PC-3 (cell line): Measurements from ENCODE around the gene ANTXR2. TPM values are rescaled to one million over a fixed set of nuclear protein-coding genes. Genes with fewer than 3 reads are reported as not detected.

Source experiments
- ATAC-seq: fragments of 200-7000 bp; cut with Tn5 transposase; 2 replicates; pipeline ENCODE4 v1.9.1; 2020; ENCODE audit warnings: mild to moderate bottlenecking, moderate library complexity
- BruUV-seq: library from RNA; stranded (reverse); fragments of 400-500 nt; replicated peaks from 2 replicates; lab custom pipeline; 2021; lab: Mats Ljungman, UMichigan
- CTCF ChIA-PET: fragments of 300-600 bp; sonication (Branson Sonifier 250); formaldehyde crosslinking; loops from one replicate; lab custom pipeline; 2022; ENCODE audit warnings: antibody characterized with exemption; lab: Charles Lee
- POLR2A ChIA-PET: fragments of 300-600 bp; sonication (Branson Sonifier 250); formaldehyde crosslinking; loops from one replicate; lab custom pipeline; 2022; ENCODE audit warnings: antibody characterized with exemption; ENCODE audit not compliant: unreplicated experiment; lab: Charles Lee
- DNase-seq: peaks from one replicate; pipeline ENCODE4 v3.0.0-alpha.2; 2015
- H2AFZ ChIP-seq: fragments of 300-600 bp; sonication (generic); 2 replicates; pipeline ENCODE4 v1.6.0; 2016; ENCODE audit warnings: antibody characterized with exemption, low read length
- H3F3A ChIP-seq: fragments of 300-600 bp; sonication (generic); one replicate; pipeline ENCODE4 v1.6.0; 2017; ENCODE audit warnings: antibody characterized with exemption, low read length, control low read depth, mild to moderate bottlenecking; ENCODE audit not compliant: unreplicated experiment
- H3K27ac ChIP-seq: fragments of 300-600 bp; sonication (generic); 2 replicates; pipeline ENCODE4 v1.5.1; 2016; ENCODE audit warnings: mild to moderate bottlenecking, low read length
- H3K27me3 ChIP-seq: fragments of 300-600 bp; sonication (generic); 2 replicates; pipeline ENCODE4 v1.6.1; 2016; ENCODE audit warnings: low read length, mixed read lengths
- H3K36me3 ChIP-seq: fragments of 300-600 bp; sonication (generic); 2 replicates; pipeline ENCODE4 v1.6.1; 2016; ENCODE audit warnings: low read depth, mixed run types, low read length, mixed read lengths
- H3K4me1 ChIP-seq: fragments of 300-600 bp; sonication (generic); 2 replicates; pipeline ENCODE4 v1.5.1; 2016; ENCODE audit warnings: low read length; ENCODE audit not compliant: insufficient read depth
- H3K4me2 ChIP-seq: fragments of 300-600 bp; sonication (generic); 2 replicates; pipeline ENCODE4 v1.6.0; 2016; ENCODE audit warnings: low read length
- H3K4me3 ChIP-seq: fragments of 300-600 bp; sonication (generic); 2 replicates; pipeline ENCODE4 v1.5.1; 2016; ENCODE audit warnings: mild to moderate bottlenecking, low read length, mixed read lengths
- H3K79me2 ChIP-seq: fragments of 300-600 bp; sonication (generic); 2 replicates; pipeline ENCODE4 v1.6.1; 2017; ENCODE audit warnings: low read length, mixed read lengths
- H3K9ac ChIP-seq: fragments of 300-600 bp; sonication (generic); 2 replicates; pipeline ENCODE4 v1.6.0; 2016; ENCODE audit warnings: mild to moderate bottlenecking, low read length
- H3K9me2 ChIP-seq: fragments of 300-600 bp; sonication (generic); replicated peaks from 2 replicates; pipeline ENCODE4 v1.6.1; 2016; ENCODE audit warnings: mixed run types, low read length, mixed read lengths
- H3K9me3 ChIP-seq: fragments of 300-600 bp; sonication (generic); 2 replicates; pipeline ENCODE4 v1.6.1; 2016; ENCODE audit warnings: low read length, mixed read lengths
- H4K20me1 ChIP-seq: fragments of 300-600 bp; sonication (generic); 2 replicates; pipeline ENCODE4 v1.6.1; 2016; ENCODE audit warnings: low read length, mixed read lengths
- CTCF ChIP-seq: fragments of 300-600 bp; sonication (generic); conservative IDR thresholded peaks from 2 replicates; pipeline ENCODE4 v1.5.1; 2017; ENCODE audit warnings: antibody characterized with exemption, low read depth, mild to moderate bottlenecking, low read length
- EZH2 ChIP-seq: fragments of 300-600 bp; sonication (generic); IDR thresholded peaks from one replicate; pipeline ENCODE4 v1.6.1; 2017; ENCODE audit warnings: antibody characterized with exemption, mild to moderate bottlenecking, low read length; ENCODE audit not compliant: unreplicated experiment
- EZH2phosphoT487 ChIP-seq: fragments of 300-600 bp; sonication (generic); IDR thresholded peaks from 2 replicates; pipeline ENCODE4 v1.6.1; 2018; ENCODE audit warnings: mild to moderate bottlenecking, antibody characterized with exemption, low read length, borderline replicate concordance
- intact Hi-C: fragments of 100-400 bp; cut with micrococcal nuclease; formaldehyde crosslinking; loops from 2 replicates; pipeline ENCODE4 v1.9.0; 2023
- total RNA-seq: library from RNA; depleted of rRNA; stranded (reverse); fragments of >200 nt; gene quantifications from 2 replicates; pipeline ENCODE4 v1.2.3, GENCODE V29; 2014

ANTXR2 gene
- total RNA-seq, 1 experiment from 2014 or later = 43.9 TPM

DNA sequence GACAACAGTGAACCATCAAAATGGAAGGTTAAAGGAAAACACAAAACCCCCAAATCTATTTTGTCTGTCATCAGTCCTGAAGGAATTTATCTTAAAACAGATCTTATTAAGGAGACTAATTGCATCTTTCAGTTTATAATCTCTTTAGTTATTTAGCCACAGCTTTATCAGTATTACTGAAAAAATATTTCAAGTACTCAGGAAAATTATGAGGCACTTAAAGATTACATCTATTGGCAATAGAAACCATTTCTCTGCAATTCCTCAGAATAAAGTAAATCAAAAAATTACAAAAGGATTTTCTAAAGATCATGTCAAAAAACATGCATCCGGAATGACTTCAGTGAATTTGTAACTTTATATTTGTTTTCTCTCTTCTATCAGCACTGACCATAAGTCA is 35.2 kb downstream of the ANTXR2 start:
- CTCF ChIA-PET = no interaction called here
- DNase-seq (no peak), ATAC-seq (no peak)
- Histone ChIP-seq H3K79me2 (0 out of 2 replicates have a peak, but pooled peaks cover 6% of the 10 kb centered on the region), H3K9ac (no peak overlapping the region), H3K4me3 (no peak overlapping the region), H2AFZ (no peak overlapping the region), H3K4me2 (no peak overlapping the region), H3K27me3 (no peaks in the 10 kb centered on the region), H3K9me2 (no peaks in the 10 kb centered on the region), H3F3A (no peaks in the 10 kb centered on the region), H4K20me1 (no peaks in the 10 kb centered on the region), H3K36me3 (peaks cover 12% of the 10 kb centered on the region), H3K4me1 (no peaks in the 10 kb centered on the region), H3K9me3 (no peaks in the 10 kb centered on the region), H3K27ac (no peak overlapping the region)
- POLR2A ChIA-PET = interaction anchor here (0.6 kb wide), 1 partner anchor 179 kb away, joined by 4 read pairs; no protein-coding TSS in a partner anchor
- no peak for TF ChIP-seq CTCF
- no peak for TF ChIP-seq EZH2phosphoT487
- TF ChIP-seq EZH2 = no peak
- BruUV-seq = no TSS peak
- intact Hi-C loops = no loop called here

DNA sequence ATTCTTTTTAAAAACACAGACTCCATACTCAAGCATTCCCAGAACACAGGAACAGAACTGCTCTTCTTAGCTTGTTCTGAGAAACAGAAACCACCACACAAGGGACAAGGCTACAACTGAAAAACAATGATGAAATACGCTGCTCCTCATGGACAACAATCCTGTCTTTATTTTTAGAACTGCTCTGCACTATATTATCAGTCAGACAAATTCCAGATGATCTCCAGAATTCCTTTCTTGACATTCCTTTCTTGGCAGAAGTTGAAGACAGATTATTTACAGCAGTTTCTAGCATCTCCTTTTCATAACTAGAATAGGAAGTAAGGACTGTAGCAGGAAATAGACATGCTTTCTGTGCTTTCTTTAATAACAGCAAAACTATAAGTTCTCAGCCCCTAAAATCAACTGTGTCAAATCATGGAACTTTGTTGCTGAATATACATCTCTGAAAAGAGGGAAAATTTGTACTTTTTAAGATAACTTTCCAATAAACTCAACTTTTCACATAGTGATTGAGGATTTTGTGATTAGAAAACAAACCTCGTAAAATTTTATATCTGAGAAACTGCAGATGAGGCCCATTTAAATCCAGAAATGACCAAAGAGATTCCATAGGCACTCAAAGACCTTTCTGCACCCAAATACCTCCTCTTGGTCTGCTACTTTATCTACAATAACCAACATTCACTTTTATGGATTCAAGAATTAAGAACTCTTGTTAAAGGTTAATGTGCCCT is 35.9 kb downstream of the ANTXR2 start:
- TF ChIP-seq EZH2 (no peak), EZH2phosphoT487 (no peak), CTCF (no peak)
- no peak overlapping the region for H3K4me3 ChIP-seq
- H3K9ac ChIP-seq = no peak overlapping the region
- no peaks in the 10 kb centered on the region for H3F3A ChIP-seq
- H4K20me1 ChIP-seq = no peaks in the 10 kb centered on the region
- no peaks in the 10 kb centered on the region for H3K9me3 ChIP-seq
- no TSS peak for BruUV-seq
- intact Hi-C loops = no loop called here
- no peaks in the 10 kb centered on the region for H3K9me2 ChIP-seq
- H3K27me3 ChIP-seq = no peaks in the 10 kb centered on the region
- CTCF ChIA-PET = no interaction called here
- POLR2A ChIA-PET = no interaction called here
- DNase-seq (no peak), ATAC-seq (no peak)
- peaks cover 12% of the 10 kb centered on the region for H3K36me3 ChIP-seq
- 0 out of 2 replicates have a peak, but pooled peaks cover 6% of the 10 kb centered on the region for H3K79me2 ChIP-seq
- no peak overlapping the region for H2AFZ ChIP-seq
- no peak overlapping the region for H3K27ac ChIP-seq
- no peaks in the 10 kb centered on the region for H3K4me1 ChIP-seq
- no peak overlapping the region for H3K4me2 ChIP-seq

GRCh38 chr4:80036306-80036705 is 36.7 kb downstream of the ANTXR2 start:
- POLR2A ChIA-PET = no interaction called here
- H3K27me3 ChIP-seq = no peaks in the 10 kb centered on the region
- no peaks in the 10 kb centered on the region for H3F3A ChIP-seq
- TF ChIP-seq EZH2phosphoT487 (no peak), CTCF (no peak), EZH2 (no peak)
- ATAC-seq = no peak
- no peak for DNase-seq
- H3K9ac ChIP-seq = no peak overlapping the region
- no peak overlapping the region for H3K27ac ChIP-seq
- no peak overlapping the region for H3K4me2 ChIP-seq
- BruUV-seq = no TSS peak
- intact Hi-C loops = no loop called here
- no peaks in the 10 kb centered on the region for H4K20me1 ChIP-seq
- H3K9me2 ChIP-seq = no peaks in the 10 kb centered on the region
- 0 out of 2 replicates have a peak, but pooled peaks cover 6% of the 10 kb centered on the region for H3K79me2 ChIP-seq
- H3K9me3 ChIP-seq = no peaks in the 10 kb centered on the region
- no peak overlapping the region for H3K4me3 ChIP-seq
- H3K36me3 ChIP-seq = peaks cover 17% of the 10 kb centered on the region
- no peak overlapping the region for H2AFZ ChIP-seq
- no peaks in the 10 kb centered on the region for H3K4me1 ChIP-seq
- CTCF ChIA-PET = no interaction called here
